Ectodermal cell (in vitro differentiated cells): ENCODE data around the gene DYRK1B.
"Not testable (repeated sequence)": the region's sequence is repeated elsewhere in the genome, so short reads cannot be mapped to it uniquely, and the experiment has no call there.

Experiments
- H3K27ac ChIP-seq: 2 replicates; pipeline ENCODE4 v1.7.0; 2013; ENCODE audit warnings: mild to moderate bottlenecking, low read depth, low read length; ENCODE audit not compliant: insufficient read depth, poor library complexity, severe bottlenecking
- H3K27me3 ChIP-seq: 2 replicates; pipeline ENCODE4 v1.7.0; 2013; ENCODE audit warnings: mild to moderate bottlenecking, low read length; ENCODE audit not compliant: insufficient read depth, control insufficient read depth, poor library complexity, severe bottlenecking
- H3K36me3 ChIP-seq: one replicate; pipeline ENCODE4 v1.7.0; 2013; ENCODE audit warnings: low read length; ENCODE audit not compliant: control insufficient read depth, insufficient read depth
- H3K4me1 ChIP-seq: one replicate; pipeline ENCODE4 v1.7.0; 2013; ENCODE audit warnings: low read length; ENCODE audit not compliant: control insufficient read depth, insufficient read depth
- H3K4me3 ChIP-seq: 2 replicates; pipeline ENCODE4 v1.7.0; 2013; ENCODE audit warnings: low read depth, low read length, control low read depth; ENCODE audit not compliant: insufficient read depth
- H3K9me3 ChIP-seq: 2 replicates; pipeline ENCODE4 v1.7.0; 2013; ENCODE audit warnings: mild to moderate bottlenecking, low read length, moderate library complexity; ENCODE audit not compliant: control insufficient read depth
- WGBS, 2 experiments: methylation state at CpG; one replicate each; pipeline ENCODE4 v1.1.7; 2013; ENCODE audit warnings: missing lambda C conversion rate in 2 of 2; 5-methylcytosine and 5-hydroxymethylcytosine counted together

The DYRK1B gene

DNA sequence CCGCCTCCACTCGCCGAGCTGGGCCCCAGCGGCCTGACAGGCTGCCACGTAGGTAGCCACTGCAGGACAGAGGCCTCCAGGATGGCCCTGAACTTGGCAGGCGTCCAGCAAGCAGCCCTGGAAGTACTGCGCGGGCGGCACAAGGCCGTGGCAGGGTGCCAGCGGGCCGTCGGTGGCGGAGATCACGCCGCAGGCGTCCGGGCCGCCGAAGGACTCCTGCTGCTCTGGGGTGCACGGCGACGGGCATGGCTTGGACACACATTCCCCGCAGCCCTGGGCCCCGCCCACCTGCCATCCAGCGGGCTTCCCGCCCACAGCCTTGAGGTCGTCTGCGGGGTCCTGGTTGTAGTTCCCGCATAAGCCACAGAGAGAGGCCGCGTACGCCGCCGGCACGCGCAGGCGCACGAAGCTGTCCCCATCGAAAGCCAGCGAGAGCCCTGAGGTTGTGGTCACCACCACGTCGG, 41.5 kb upstream of the DYRK1B start:
- not testable (repeated sequence) for H3K4me3 ChIP-seq, H3K27me3 ChIP-seq, H3K9me3 ChIP-seq, H3K27ac ChIP-seq, H3K36me3 ChIP-seq, H3K4me1 ChIP-seq
- 68 to 73% methylated on average over 43 of the region's 43 CpGs for WGBS, 2 experiments

GRCh38 chr19:39874404-39874803, 40.4 kb upstream of the DYRK1B start:
- Histone ChIP-seq H3K36me3 (no peaks in the 10 kb centered on the region), H3K4me1 (no peaks in the 10 kb centered on the region), H3K9me3 (no peaks in the 10 kb centered on the region), H3K27ac (no peak overlapping the region), H3K27me3 (no peaks in the 10 kb centered on the region), H3K4me3 (no peak overlapping the region)
- 95 to 97% methylated on average over 1 of the region's 1 CpG for WGBS, 2 experiments

DNA sequence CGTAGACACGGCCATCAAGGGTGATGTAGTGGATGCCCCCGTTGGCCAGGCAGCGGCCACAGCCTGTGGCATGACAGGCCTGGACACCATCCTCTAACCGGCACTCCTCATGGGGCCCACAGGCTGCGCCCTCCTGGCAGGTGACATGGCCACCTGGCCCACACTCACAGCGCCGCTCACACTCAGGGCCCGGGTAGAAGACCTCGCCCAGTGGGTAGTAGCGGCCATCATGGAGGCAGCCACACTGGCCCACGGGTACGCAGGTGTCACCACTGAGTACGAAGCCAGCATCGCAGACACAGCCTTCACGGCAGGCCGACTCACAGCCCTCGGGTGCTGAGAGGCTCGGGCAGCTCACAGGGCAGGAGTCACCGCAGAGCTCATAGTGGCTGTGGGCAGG, 39.4 kb upstream of the DYRK1B start:
- Histone ChIP-seq H3K4me1 (no peaks in the 10 kb centered on the region), H3K27ac (no peak overlapping the region), H3K27me3 (no peaks in the 10 kb centered on the region), H3K36me3 (no peaks in the 10 kb centered on the region), H3K9me3 (no peaks in the 10 kb centered on the region), H3K4me3 (no peak overlapping the region)
- WGBS, 2 experiments: 93 to 95% methylated on average over 20 of the region's 20 CpGs

DNA sequence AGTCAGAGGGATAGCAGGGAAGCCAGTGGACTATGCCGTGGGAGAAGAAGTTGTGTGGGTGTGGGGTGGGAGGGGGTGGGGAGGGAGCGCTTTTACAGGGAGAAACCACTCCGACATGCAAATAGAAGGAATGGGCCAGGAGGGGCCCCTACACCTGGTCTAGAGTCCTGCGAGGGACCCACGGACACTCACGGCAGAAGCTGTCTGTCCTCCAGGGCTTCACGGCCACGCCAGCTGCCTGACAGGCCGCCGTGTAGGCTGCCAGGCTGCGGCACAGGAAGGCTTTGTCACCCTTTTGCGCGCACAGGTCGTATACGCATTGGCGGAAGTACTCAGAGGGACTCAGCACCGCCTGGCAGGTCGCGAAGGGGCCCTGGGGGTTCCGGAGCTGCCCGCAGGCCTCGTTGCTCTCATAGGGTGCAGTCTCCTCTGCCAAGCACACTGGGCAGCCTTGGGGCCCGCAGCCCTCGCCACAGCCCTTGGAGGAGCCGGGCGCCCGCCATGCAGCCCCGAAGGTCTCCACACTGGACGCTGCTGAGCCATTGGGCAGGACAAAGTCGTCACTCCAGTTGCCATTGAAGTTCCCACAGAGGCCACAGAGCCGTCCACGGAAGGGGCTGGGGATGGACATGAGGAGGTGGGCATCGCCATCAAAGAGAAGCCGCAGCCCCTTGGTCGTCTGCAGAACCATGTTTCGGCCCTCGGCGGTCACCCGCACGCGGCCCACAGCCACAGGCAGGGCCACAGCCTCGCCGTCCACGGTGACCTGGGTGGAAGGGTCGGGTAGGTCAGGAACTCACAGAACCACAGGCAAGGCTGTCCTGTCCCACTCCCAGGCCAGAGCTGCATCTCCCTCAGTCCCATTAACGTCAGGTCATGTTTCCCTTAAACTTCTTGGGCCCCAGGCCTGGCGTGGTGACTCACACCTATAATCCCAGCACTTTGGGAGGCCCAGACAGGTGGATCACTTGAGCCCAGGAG, 38.2 kb upstream of the DYRK1B start:
- WGBS, 2 experiments: 92 to 93% methylated on average over 47 of the region's 47 CpGs
- Histone ChIP-seq H3K36me3 (no peaks in the 10 kb centered on the region), H3K4me3 (no peak overlapping the region), H3K27me3 (no peaks in the 10 kb centered on the region), H3K9me3 (no peaks in the 10 kb centered on the region), H3K27ac (no peak overlapping the region), H3K4me1 (no peaks in the 10 kb centered on the region)

GRCh38 chr19:39871362-39871761, 37.4 kb upstream of the DYRK1B start:
- no peaks in the 10 kb centered on the region for H3K27me3 ChIP-seq
- H3K36me3 ChIP-seq: no peaks in the 10 kb centered on the region
- 95 to 96% methylated on average over 5 to 6 of the region's 6 CpGs for WGBS, 2 experiments
- no peaks in the 10 kb centered on the region for H3K4me1 ChIP-seq
- no peaks in the 10 kb centered on the region for H3K9me3 ChIP-seq
- no peak overlapping the region for H3K27ac ChIP-seq
- H3K4me3 ChIP-seq: no peak overlapping the region

- 35 to 39% methylated on average over 16 of the region's 16 CpGs for WGBS, 2 experiments
- no peaks in the 10 kb centered on the region for H3K9me3 ChIP-seq
- no peak overlapping the region for H3K4me3 ChIP-seq
- no peaks in the 10 kb centered on the region for H3K4me1 ChIP-seq
- H3K27ac ChIP-seq: no peak overlapping the region
- H3K36me3 ChIP-seq: no peaks in the 10 kb centered on the region
- no peaks in the 10 kb centered on the region for H3K27me3 ChIP-seq
These were observed 36.4 kb upstream of the DYRK1B start for GRCh38 chr19:39870171-39870971.

DNA sequence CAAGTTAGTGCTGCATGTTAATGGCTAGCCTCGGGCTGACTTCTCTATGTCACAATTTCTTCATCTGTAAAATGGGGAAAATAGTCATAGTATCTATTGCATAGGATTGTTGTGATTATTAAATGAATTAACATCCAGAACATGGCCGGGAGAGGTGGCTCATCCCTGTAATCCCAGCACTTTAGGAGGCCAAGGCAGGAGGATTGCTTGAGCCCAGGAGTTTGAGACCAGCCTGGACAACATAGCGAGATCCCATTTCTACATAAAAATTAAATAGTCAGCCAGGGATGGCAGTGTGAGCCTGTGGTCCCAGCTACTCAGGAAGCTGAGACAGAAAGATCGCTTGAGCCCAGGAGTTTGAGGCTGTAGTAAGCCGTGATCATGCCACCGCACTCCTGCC, 34.0 kb upstream of the DYRK1B start:
- Histone ChIP-seq H3K4me3 (no peak overlapping the region), H3K9me3 (no peaks in the 10 kb centered on the region), H3K36me3 (no peaks in the 10 kb centered on the region), H3K27ac (no peak overlapping the region), H3K27me3 (no peaks in the 10 kb centered on the region), H3K4me1 (no peaks in the 10 kb centered on the region)
- WGBS, 2 experiments: 93 to 96% methylated on average over 6 of the region's 6 CpGs

DNA sequence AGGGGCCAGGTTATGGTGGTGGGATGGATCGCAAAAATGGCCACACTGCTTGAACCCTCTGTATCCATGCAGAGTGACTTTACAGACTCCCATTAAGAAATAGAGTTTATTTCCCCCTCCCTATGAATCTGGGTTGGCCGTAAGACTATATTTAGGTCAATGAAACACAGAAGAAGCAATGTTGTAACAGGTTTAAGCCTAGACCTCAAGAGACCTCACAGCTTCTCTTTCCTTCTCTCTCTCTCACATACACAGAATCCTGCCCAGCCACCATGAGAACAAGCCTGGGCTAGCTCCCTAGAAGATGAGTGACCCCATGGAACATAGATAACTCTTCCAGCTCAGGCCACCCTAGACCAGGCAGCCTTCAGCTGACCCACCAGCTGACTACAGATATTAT, 33.2 kb upstream of the DYRK1B start:
- WGBS, 2 experiments: 96 to 100% methylated on average over 2 of the region's 2 CpGs
- Histone ChIP-seq H3K4me1 (no peaks in the 10 kb centered on the region), H3K27me3 (no peaks in the 10 kb centered on the region), H3K9me3 (no peaks in the 10 kb centered on the region), H3K36me3 (no peaks in the 10 kb centered on the region), H3K4me3 (no peak overlapping the region), H3K27ac (no peak overlapping the region)

- no peak overlapping the region for H3K27ac ChIP-seq
- 91 to 95% methylated on average over 5 of the region's 5 CpGs for WGBS, 2 experiments
- H3K4me3 ChIP-seq: no peak overlapping the region
These were observed 32.0 kb upstream of the DYRK1B start for GRCh38 chr19:39865953-39866352.

GRCh38 chr19:39865186-39865585, 31.2 kb upstream of the DYRK1B start:
- no peaks in the 10 kb centered on the region for H3K4me1 ChIP-seq
- no peaks in the 10 kb centered on the region for H3K27me3 ChIP-seq
- H3K27ac ChIP-seq: no peak overlapping the region
- H3K36me3 ChIP-seq: no peaks in the 10 kb centered on the region
- H3K9me3 ChIP-seq: no peaks in the 10 kb centered on the region
- no peak overlapping the region for H3K4me3 ChIP-seq
- 87 to 91% methylated on average over 2 of the region's 2 CpGs for WGBS, 2 experiments

More at GRCh38 chr19:39865953-39866352, 32.0 kb upstream of the DYRK1B start:
- Histone ChIP-seq H3K36me3 (no peaks in the 10 kb centered on the region), H3K9me3 (no peaks in the 10 kb centered on the region), H3K27me3 (no peaks in the 10 kb centered on the region), H3K4me1 (no peaks in the 10 kb centered on the region)
